ENCODE measurements around the gene AJM1.
"Not testable (repeated sequence)": the region's sequence is repeated elsewhere in the genome, so short reads cannot be mapped to it uniquely, and the experiment has no call there.

Gene AJM1

DNA sequence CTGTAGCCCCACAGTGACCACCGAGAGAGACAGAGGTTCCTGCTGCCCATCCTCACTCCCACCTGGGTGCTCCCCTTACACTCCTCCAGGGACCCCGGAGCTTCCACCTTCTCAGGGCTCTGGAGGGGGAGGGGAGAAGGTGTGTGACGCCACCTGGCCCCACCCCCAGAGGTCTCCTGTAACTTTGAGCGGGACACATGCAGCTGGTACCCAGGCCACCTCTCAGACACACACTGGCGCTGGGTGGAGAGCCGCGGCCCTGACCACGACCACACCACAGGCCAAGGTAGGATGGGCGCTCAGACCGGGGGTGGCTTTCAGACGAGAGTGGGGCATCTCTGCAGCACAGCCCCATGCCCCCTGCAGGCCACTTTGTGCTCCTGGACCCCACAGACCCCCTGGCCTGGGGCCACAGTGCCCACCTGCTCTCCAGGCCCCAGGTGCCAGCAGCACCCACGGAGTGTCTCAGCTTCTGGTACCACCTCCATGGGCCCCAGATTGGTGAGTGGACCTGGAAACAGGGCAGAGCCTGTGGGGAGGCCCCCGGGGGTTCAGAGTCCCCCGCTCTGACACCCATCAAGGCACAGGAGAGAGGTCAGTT is 14.4 kb downstream of the AJM1 start:
- DNase-seq: no peak

DNA sequence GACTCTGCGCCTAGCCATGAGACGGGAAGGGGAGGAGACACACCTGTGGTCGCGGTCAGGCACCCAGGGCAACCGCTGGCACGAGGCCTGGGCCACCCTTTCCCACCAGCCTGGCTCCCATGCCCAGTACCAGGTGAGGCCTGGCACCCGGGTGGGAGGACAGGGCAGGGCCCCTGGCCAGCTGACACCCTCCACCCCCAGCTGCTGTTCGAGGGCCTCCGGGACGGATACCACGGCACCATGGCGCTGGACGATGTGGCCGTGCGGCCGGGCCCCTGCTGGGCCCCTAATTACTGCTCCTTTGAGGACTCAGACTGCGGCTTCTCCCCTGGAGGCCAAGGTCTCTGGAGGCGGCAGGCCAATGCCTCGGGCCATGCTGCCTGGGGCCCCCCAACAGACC is 14.9 kb downstream of the AJM1 start:
- DNase-seq: no peak

DNA sequence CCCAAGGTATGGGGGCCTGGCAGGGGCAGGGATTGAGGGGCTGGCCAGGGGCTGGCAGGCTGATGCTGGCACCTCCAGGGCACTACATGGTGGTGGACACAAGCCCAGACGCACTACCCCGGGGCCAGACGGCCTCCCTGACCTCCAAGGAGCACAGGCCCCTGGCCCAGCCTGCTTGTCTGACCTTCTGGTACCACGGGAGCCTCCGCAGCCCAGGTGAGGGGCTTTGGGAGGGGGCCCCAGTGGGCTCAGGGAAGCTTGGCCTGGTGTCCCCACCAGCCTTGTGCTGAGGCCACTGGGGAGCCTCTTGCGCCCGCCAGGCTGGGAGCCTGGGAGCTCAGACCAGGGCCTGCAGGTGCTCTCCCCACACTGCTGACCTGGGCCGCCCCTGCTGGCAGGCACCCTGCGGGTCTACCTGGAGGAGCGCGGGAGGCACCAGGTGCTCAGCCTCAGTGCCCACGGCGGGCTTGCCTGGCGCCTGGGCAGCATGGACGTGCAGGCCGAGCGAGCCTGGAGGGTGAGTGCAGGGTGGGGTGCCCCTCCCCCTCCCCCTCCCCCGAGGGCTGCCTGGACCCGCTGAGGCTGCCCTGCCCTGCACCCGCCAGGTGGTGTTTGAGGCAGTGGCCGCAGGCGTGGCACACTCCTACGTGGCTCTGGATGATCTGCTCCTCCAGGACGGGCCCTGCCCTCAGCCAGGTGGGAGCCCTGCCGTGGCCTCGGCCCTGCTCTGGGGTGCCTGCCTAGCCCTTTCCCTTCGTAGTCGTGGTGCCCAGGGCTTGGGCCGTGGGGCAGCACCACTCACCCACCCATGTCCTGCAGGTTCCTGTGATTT is 15.5 kb downstream of the AJM1 start:
- DNase-seq: no peak

DNA sequence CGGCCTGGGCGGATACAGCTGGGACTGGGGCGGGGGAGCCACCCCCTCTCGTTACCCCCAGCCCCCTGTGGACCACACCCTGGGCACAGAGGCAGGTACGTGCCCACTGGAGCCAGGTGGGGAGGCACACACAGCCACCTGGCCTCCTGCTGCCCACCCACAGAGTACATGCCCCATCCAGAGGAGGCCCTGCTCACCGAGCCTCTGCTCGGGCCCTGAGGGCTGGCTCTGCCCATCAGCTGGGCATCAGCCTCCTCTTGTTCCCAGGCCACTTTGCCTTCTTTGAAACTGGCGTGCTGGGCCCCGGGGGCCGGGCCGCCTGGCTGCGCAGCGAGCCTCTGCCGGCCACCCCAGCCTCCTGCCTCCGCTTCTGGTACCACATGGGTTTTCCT is 16.2 kb downstream of the AJM1 start:
- no peak for DNase-seq

DNA sequence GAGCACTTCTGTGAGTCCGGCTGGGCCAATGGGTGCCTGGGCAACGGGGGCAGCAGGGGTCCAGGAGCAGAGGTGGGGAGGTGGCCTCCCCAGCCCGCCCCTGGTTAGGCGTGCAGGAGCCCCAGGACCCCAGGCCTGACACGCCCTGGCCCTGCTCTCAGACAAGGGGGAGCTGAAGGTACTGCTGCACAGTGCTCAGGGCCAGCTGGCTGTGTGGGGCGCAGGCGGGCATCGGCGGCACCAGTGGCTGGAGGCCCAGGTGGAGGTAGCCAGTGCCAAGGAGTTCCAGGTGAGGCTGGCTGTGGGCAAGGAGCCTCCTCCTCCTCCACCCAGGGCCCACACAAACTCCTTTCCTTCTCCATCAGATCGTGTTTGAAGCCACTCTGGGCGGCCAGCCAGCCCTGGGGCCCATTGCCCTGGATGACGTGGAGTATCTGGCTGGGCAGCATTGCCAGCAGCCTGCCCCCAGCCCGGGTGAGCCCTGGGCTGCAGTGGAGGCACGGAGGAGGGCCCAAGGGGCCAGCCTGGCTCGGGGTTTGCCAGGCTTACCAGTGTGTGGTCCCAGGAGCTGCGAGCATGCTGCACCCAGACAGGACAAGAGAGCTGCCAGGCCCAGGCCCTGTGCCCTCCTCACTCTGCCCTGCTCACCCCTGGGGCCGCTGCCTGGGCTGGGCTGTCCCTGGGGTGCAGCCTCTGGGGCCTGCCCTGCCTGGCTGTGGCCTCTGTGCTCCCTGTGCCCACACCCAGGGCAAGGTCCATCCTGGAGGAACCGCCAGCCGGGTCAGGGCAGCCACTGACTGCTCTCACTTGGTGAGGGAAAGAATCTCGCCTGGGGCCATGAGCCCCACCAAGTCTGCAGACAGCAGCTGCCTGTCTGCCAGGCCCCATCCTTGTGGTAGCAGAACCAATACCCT is 16.8 kb downstream of the AJM1 start:
- no peak for DNase-seq

DNA sequence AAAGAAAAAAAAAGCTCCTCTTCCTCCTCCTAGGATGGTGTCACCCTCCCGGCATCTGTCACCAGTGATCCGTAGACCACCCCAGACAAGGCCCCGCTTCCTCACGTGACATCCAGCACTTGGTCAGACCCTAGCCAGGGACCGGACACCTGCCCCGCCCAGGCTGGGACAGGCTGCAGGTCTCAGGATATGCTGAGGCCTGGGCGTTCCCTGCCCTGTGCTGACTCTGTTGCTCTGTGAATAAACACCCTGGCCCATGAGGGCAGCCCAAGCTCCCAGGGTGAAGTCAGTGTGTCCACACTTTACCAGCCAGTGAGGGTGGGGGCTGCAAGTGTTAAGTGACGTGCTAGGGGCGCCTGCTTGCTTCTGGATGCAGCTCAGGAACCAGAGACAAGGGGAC is 18.3 kb downstream of the AJM1 start:
- no peak for DNase-seq

DNA sequence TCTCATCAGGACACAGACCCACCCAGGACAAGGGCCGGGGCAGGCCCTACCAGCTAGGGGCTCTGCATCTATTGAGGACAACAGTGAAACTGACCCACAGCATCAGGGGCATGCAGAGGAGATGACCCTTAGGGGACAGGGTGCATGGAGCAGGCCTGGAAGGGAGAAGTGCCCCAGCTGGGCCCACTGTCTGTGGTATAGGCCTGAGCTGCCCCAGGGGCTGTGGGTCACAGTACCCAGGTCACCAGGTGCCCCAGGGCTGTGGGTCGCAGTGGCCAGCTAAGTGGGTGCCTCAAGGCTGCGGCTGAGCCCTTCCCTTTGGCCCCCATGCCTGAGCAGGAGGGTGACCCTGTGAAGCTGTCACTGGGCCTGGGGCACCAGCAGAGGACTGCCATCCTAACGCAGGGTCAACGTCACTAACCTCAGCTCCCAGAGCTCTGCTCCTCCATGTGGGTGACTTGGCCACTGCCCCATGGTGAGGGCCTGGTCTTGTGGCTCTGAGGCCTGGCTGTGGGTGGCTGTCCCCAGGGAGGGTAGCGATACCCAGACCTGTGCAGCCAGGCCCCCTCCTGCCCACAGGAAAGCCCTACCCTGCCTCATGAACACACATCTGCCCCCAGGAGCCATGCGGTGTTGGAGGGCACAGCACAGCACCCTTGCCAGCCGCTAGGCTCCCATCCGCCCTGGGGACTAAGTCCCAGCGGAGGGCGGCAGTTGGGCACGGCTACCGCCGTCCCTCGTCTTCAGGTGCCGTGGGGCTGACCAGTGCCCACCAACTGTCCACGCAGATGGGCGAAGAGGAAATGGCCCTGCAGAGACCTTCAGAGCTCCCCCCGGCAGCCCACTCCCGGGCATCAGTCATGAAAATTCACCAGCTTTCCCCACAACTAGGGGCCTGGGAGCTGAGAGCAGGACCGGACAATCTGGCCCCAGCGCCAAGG is 18.9 kb downstream of the AJM1 start:
- no peak for DNase-seq

- DNase-seq: no peak
Measured at GRCh38 chr9:136861874-136862457, 19.7 kb downstream of the AJM1 start.

DNA sequence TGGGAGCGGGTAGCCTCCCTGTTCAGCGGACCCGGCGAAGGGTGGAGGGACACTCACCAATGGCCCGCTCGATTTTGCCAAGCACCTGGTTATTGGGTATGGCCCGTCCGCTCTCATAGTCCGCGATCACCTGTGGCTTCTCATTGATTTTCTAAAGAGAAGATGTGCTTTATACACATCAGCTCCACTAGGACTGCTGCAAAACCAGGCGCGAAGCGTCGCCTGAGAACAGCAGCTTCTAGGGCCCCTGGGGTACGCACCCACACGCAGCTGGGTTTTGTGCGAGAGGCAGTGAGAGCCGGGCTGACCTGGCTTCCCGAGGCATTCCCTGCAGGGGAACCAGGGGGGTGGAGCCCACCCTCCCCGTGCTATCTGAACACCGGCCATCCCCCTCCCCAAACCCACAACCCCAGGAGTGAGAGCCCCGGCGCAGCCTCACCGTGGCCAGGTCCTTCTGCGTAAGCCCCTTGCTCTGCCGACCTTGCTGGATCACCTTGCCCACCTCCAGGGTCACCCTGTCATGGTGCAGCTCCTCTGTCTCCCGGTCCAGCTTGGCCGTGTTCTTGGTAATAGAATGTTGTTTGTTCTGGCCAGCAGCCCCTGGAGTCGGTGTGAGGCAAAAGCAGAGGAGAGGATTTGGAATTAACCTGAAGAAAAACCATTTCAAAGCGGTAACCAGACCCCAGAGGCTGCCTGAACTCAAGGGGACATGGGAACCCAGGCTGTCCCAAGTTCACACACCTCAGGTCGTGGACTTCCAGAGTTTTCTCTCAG is 20.8 kb downstream of the AJM1 start:
- DNase-seq: no peak

- no peak for DNase-seq
Measured at GRCh38 chr9:136863623-136864273, 21.5 kb downstream of the AJM1 start.

- no peak for DNase-seq
Measured at GRCh38 chr9:136865041-136865767, 22.9 kb downstream of the AJM1 start.

DNA sequence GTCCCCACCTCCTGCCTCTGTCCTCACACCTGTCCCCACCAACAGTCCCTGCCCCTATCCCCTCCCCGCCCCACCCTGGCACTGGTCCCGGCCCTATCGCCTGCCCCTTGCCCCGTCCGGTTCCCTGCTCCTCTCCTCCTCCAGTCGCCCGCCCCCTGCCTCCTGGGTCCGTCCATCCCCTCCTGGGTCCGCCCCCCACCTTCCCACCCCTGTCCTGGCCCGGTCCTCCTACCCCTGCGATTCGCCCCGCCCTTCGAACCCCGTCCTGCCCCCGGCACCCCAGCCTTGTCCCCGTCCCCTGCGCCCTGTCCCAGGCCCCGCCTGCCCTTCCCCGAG is 23.5 kb downstream of the AJM1 start:
- DNase-seq: no peak

- not testable (repeated sequence) for DNase-seq
Measured at GRCh38 chr9:136866898-136867421, 24.7 kb downstream of the AJM1 start.

DNA sequence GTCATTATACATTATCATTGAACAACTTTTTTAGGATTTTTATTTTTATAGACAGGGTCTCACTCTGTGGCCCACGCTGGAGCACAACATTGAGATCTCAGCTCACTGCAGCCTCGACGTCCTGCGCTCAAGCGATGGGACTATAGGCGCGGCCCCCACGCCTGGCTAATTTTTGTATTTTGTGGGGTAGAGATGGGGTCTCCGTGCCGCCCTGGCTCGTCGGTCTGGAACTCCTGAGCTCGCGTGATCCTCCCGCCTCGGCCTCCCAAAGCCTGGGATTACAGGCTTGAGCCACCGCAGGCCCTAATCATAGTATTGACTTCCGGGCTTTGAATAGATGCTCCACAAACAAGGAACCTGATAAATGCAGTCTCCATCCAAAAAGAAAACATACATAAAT is 25.2 kb downstream of the AJM1 start:
- no peak for DNase-seq

GRCh38 chr9:136867917-136868316 is 25.6 kb downstream of the AJM1 start:
- DNase-seq: no peak

- no peak for DNase-seq
Measured at GRCh38 chr9:136868644-136869043, 26.4 kb downstream of the AJM1 start.

DNA sequence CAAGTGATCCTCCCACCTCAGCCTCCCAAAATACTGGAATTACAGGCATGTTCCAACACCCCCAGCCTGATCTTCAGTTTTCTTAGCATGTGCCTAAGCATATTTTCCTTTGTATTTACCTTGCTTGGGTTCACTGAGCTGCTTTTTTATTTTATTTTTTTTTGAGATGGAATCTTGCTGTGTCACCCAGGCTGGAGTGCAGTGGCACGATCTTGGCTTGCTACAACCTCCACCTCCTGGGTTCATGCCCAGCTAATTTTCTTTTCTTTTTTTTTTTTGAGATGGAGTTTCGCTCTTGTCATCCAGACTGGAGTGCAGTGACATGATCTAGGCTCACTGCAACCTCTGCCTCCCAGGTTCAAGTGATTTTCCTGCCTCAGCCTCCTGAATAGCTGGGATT is 27.3 kb downstream of the AJM1 start:
- DNase-seq: not testable (repeated sequence)

DNA sequence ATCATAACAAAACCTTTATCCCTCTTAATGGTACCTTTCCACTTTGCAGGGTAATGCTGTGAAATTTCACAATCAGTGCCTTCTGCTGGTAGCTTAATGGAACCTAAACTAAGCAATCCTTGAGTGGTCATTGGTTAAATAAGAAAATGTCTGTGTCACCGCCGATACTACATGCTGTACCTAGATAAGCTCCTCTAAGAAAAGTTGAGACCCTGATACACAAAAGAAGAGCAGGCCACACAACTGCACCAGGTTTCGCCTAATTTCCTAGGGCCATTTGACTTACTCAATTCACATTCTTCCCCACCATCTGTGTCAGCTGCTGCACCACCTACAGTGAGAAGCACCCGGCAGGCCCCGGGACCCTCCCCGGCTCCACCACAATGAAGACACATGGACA is 32.9 kb downstream of the AJM1 start:
- DNase-seq: no peak

DNA sequence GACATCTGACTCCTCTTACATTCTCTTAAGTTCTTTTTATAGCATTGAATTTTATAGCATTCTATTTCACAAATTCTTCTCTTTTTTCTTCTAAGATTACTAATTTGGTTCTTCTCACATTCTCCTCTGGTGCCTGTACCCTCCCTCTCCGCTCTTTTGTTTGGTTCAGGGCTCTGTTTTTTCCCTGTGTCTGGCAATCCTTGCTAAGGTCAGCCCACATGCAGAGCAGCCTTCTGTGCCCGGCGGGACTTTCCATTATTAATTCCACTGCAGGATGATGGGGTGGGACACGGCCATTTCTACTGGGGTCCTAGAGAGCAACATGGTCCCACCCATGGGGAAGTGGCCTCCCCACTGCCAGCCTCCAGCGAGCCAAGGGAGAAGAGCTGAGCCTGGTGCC is 34.2 kb downstream of the AJM1 start:
- no peak for DNase-seq

- DNase-seq: no peak
Measured at GRCh38 chr9:136880651-136881050, 38.4 kb downstream of the AJM1 start.
